Uterus (tissue), 4 donors: ENCODE data around the gene VEZF1. TPM values are rescaled to one million over a fixed set of nuclear protein-coding genes. Genes with fewer than 3 reads are reported as not detected.

Source experiments
- DNase-seq, 2 donors: peaks; one replicate each; pipeline ENCODE4 v3.0.0-alpha.2; 2019 to 2020
- H3K27ac ChIP-seq, 2 donors: fragments of 200-600 bp; sonication (generic); 1 replicate in 1 of 2; 2 replicates in 1 of 2; pipeline ENCODE4 v1.5.1; 2016 to 2018
- H3K27me3 ChIP-seq, 2 donors: fragments of 200-600 bp; sonication (generic); one replicate each; pipeline ENCODE4 v1.5.1; 2018 to 2019; ENCODE audit warnings: control low read depth in 1 of 2
- H3K36me3 ChIP-seq, 2 donors: fragments of 200-600 bp; sonication (generic); one replicate each; pipeline ENCODE4 v1.5.1; 2019; ENCODE audit warnings: control low read depth in 1 of 2
- H3K4me1 ChIP-seq, 2 donors: fragments of 200-600 bp; sonication (generic); one replicate each; pipeline ENCODE4 v1.5.1; 2018 to 2019; ENCODE audit warnings: control low read depth in 1 of 2
- H3K4me3 ChIP-seq, 2 donors: fragments of 200-600 bp; sonication (generic); 1 replicate in 1 of 2; 2 replicates in 1 of 2; pipeline ENCODE4 v1.5.1; 2018 to 2019; ENCODE audit warnings: mild to moderate bottlenecking in 1 of 2
- H3K9me3 ChIP-seq, 2 donors: fragments of 200-600 bp; sonication (generic); one replicate each; pipeline ENCODE4 v1.5.1; 2019; ENCODE audit warnings: control low read depth in 1 of 2
- CTCF ChIP-seq, 4 experiments: fragments of 200-600 bp in 2 of 4; fragments of 450-650 bp in 2 of 4; sonication (generic) in 2 of 4; IDR thresholded peaks; one replicate each; pipeline ENCODE4 v1.5.1; 2016 to 2019; ENCODE audit warnings: antibody characterized with exemption in 4 of 4, mild to moderate bottlenecking in 2 of 4, moderate library complexity in 1 of 4
- POLR2A ChIP-seq, 2 donors: fragments of 450-650 bp; IDR thresholded peaks; one replicate each; pipeline ENCODE4 v1.6.1; 2016; ENCODE audit warnings: antibody characterized with exemption in 2 of 2, mild to moderate bottlenecking in 1 of 2, moderate library complexity in 1 of 2
- intact Hi-C: fragments of 100-400 bp; cut with DNase I; formaldehyde crosslinking; loops from one replicate; pipeline ENCODE4 v1.15.1; 2023; ENCODE audit warnings: low total_unique reads
- total RNA-seq, 4 donors: library from RNA; depleted of rRNA in 3 of 4; stranded (reverse); fragments of >200 nt in 3 of 4; gene quantifications; one replicate each; pipeline versions ENCODE4 v1.1.0 to v1.2.4, GENCODE V29; 2014 to 2023
- donor health status: DM: yes; HTN: yes; CAD: no.

VEZF1 gene
- total RNA-seq, 4 donors from 2014 or later, result 58.8 to 133 (median 110) TPM

GRCh38 chr17:57984261-57984890, 3.7 kb downstream of the VEZF1 start:
- Histone ChIP-seq H3K4me1 (peaks cover 8 to 13% of the 10 kb centered on the region in 2 donors), H3K36me3 (no peaks in the 10 kb centered on the region), H3K4me3 (no peak overlapping the region), H3K27me3 (no peaks in the 10 kb centered on the region), H3K9me3 (no peaks in the 10 kb centered on the region), H3K27ac (peak overlapping the region; percentile 96 to 98)
- intact Hi-C loops, result no loop called here
- no peak for TF ChIP-seq POLR2A (IDR thresholded peaks at IDR 0.05)
- TF ChIP-seq CTCF (IDR thresholded peaks at IDR 0.05), result no peak
- no peak for DNase-seq

- no peaks in the 10 kb centered on the region for H3K27me3 ChIP-seq
- no peaks in the 10 kb centered on the region for H3K36me3 ChIP-seq
- TF ChIP-seq CTCF (IDR thresholded peaks at IDR 0.05) (no peak), POLR2A (IDR thresholded peaks at IDR 0.05) (no peak)
- no peak overlapping the region for H3K27ac ChIP-seq
- intact Hi-C loops, result no loop called here
- no peak overlapping the region for H3K4me3 ChIP-seq
- DNase-seq, result no peak
- no peaks in the 10 kb centered on the region for H3K9me3 ChIP-seq
- peaks cover 8 to 13% of the 10 kb centered on the region in 2 donors for H3K4me1 ChIP-seq
These were observed 4.6 kb downstream of the VEZF1 start for GRCh38 chr17:57983446-57983845.

GRCh38 chr17:57982452-57983170, 5.4 kb downstream of the VEZF1 start:
- Histone ChIP-seq H3K9me3 (no peaks in the 10 kb centered on the region), H3K4me3 (no peak overlapping the region), H3K4me1 (peaks cover 8 to 13% of the 10 kb centered on the region in 2 donors), H3K36me3 (no peaks in the 10 kb centered on the region), H3K27me3 (no peaks in the 10 kb centered on the region), H3K27ac (no peak overlapping the region)
- DNase-seq, result no peak
- TF ChIP-seq CTCF (IDR thresholded peaks at IDR 0.05), result no peak
- TF ChIP-seq POLR2A (IDR thresholded peaks at IDR 0.05), result no peak
- intact Hi-C loops, result no loop called here

- DNase-seq, result no peak
- Histone ChIP-seq H3K27ac (no peak overlapping the region), H3K4me3 (no peak overlapping the region), H3K9me3 (no peaks in the 10 kb centered on the region), H3K4me1 (peaks cover 5 to 8% of the 10 kb centered on the region in 2 donors), H3K27me3 (no peaks in the 10 kb centered on the region), H3K36me3 (no peaks in the 10 kb centered on the region)
- TF ChIP-seq CTCF (IDR thresholded peaks at IDR 0.05) (no peak), POLR2A (IDR thresholded peaks at IDR 0.05) (no peak)
- intact Hi-C loops, result no loop called here
These were observed 7.5 kb downstream of the VEZF1 start for GRCh38 chr17:57980522-57980921.

- TF ChIP-seq CTCF (IDR thresholded peaks at IDR 0.05) (no peak), POLR2A (IDR thresholded peaks at IDR 0.05) (no peak)
- no peaks in the 10 kb centered on the region for H3K4me1 ChIP-seq
- no peak overlapping the region for H3K4me3 ChIP-seq
- H3K27me3 ChIP-seq, result no peaks in the 10 kb centered on the region
- intact Hi-C loops, result no loop called here
- no peaks in the 10 kb centered on the region for H3K36me3 ChIP-seq
- H3K9me3 ChIP-seq, result no peaks in the 10 kb centered on the region
- H3K27ac ChIP-seq, result no peak overlapping the region
- DNase-seq, result no peak
These were observed 9.0 kb downstream of the VEZF1 start for GRCh38 chr17:57979076-57979475.
